ENCODE measurements around the gene KIF13A.
"Not testable (repeated sequence)": the region's sequence is repeated elsewhere in the genome, so short reads cannot be mapped to it uniquely, and the experiment has no call there.

Gene KIF13A

DNA sequence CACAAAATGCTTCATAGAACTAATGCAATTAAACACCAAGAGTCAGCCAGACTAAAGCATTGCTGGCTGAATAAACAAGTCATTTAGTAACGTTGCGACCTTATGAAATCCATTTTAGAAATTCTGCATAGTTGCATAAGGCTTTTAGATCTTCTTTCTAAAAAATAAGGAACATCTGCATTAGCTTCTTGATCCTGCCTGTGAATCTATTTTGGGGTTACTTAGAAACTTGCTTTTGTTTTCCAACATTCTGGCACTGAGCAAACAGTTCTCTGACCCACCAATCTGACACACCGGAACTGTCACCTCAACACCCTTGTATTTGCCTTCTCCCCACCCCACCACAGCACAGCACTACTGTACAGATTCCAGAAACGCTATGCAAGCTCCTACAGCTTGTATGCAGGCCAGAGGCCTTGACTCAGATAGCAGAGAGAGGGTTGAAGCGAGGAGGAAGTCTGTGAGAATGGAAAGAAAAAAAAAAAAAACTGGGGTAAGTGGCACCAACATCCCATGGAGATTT, 55.0 kb downstream of the KIF13A start:
- DNase-seq (ENCODE audit: low read depth in 2 of 2) = no peak

DNA sequence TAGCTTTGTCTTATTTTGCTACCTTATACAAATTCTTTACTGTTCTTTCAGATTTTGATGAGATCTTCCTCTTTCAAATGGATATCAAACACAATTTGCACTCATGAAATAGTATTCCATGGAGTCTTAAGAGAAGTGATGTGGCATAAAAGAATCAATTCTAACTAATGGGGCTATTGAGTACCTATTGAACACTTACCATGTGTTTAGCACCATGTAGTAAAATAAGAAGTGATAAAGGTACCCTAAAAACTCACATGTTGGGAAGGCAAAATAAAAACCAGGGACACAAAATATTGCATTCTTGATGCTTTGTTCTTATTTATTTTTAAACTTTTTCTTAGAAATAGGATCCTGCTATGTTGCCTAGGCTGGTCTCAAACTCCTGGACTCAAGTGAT, 56.2 kb downstream of the KIF13A start:
- DNase-seq (ENCODE audit: low read depth in 2 of 2) = no peak

GRCh38 chr6:17930321-17930993, 57.0 kb downstream of the KIF13A start:
- DNase-seq (ENCODE audit: low read depth in 2 of 2) = no peak

DNA sequence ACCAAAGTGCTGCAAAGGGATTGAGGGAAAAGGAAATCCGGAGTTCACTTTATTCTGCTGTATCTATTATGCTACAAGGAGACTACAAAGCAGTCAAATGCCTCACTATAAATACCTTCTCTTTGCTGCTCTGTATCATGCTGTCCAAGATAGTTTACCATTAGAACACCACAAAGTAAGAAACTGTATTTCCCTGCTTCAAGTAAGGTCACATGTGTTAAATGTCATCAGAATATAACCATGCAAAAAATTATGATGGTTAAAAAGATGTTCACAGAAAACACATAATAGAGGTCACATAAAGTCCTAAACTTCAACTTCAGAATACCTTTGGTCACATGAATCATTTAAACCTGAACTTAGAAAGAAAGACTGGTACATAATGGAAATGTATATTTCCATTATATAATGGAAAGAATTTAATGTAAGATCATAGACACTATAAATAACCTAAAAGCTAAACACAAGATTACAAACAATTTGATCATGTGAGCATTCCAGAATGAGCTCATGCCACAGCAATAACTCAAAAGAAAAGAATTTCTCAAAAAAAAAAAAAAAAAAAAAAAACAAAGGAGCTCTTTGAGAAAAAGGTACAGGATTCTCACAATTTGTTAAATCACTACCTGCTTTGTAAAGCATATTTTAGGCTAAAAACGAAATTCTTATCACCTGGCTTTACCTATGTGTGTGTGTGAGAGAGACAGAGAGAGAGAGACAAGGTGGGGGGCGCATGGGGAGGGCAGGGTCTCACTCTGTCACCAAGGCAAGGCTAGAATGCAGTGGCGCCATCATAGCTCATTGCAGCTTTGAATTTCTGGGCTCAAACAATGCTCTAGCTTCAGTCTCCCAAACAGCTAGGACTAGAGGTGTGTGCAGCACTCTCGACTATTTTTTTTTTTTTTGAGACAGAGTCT, 58.7 kb downstream of the KIF13A start:
- DNase-seq (ENCODE audit: low read depth in 2 of 2) = no peak

DNA sequence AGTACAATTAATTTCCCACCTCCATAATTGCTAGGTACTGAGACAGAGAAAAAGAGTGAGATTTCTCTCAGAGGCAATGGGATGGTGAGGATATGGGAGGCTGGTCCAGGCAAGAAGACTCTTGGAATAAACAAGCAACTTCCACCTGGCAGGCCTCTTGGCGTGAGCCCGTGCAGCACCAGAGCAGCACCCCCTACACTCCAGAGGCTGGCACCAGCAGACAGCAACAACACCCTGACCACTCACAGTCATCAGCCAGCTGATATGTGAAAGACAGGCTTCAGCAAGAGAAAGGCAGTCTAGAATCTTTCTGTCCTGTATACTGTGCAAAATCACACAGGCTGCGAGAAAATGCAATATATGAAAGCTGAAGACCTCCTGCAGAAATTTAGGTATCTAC, 59.7 kb downstream of the KIF13A start:
- DNase-seq (ENCODE audit: low read depth in 2 of 2) = no peak

GRCh38 chr6:17923401-17923863, 64.0 kb downstream of the KIF13A start:
- DNase-seq (ENCODE audit: low read depth in 2 of 2) = no peak

GRCh38 chr6:17921454-17921853, 66.0 kb downstream of the KIF13A start:
- no peak for DNase-seq (ENCODE audit: low read depth in 2 of 2)

GRCh38 chr6:17919496-17919895, 67.9 kb downstream of the KIF13A start:
- no peak for DNase-seq (ENCODE audit: low read depth in 2 of 2)

DNA sequence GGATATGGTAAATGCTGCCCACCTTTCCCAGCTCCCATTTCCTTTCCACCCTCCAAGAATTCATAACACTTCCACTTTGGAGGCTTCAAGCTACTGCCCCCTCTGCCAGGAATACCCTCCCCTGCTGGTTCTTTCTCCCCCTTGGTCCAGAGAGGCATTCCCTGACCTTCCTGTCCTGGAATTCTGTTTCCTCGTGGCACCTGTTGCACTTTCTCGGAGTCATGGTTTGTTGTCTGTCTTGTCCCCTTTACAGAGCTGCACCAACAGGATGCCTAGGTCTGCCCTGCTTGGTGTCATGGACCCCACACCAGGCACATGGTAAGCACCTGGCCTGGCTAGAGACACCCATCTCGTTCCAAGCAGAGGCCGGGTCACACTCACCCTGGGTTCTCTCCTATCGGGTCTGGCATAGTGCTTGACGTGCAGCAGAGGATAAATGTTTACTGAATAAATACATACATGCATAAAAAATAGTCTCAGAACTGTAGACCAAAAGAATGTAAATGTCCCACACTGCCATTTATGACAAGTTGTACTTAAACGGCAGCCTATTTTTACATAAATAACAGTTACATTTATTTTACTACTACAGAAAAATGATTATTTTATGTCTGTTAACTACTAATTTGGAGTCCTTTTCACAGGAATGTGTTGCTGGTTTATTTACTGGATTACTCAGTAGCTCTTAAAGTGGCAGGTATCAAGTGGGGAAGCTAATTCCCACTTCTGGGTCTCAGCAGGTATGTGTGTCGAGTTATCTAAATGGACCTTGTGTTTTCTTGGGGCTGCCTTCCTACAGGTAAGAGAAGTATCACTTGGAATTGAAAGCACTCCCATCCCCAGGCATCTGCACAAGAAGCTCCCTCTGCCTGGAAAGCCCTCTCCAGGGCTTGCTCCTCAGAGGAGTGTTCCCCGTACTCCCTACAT, 69.3 kb downstream of the KIF13A start:
- DNase-seq (ENCODE audit: low read depth in 2 of 2) = no peak

DNA sequence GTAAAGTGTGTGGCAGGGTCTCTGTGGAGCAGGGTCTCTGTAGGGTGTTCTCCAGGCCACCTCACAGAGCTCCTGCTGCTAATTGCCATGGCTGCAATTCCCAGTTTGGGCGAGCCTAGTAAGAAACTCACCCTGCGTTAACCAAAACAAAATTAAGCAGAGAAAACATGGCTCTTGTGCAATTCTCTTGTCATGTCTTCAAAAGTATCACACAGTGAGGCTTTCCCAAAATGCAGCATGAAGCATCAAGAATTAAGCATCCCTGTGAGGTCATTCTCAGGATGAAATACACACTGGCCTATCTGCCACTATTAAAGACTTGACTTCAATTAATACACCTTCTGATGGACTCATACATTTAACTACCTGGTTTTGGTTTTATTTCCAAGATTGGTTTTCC, 72.8 kb downstream of the KIF13A start:
- no peak for DNase-seq (ENCODE audit: low read depth in 2 of 2)

DNA sequence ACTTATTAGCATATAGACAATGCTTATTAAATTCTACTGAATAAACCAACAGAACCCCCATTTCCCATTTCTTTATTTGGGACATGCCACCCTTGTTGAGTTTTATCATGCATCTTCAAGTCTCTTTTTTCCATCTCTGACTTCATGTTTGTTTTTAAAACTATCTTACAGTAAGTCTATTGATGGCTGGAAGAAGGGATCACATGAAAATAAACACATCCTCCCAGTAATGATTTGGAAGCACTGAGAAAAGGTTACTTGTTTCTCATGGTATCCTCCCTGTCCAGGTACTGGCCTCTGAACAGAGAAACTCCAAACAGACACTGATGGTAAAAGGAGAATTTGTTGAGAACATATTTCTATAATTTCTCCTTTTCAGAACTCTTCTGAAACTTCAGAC, 74.9 kb downstream of the KIF13A start:
- DNase-seq (ENCODE audit: low read depth in 2 of 2) = no peak

- DNase-seq (ENCODE audit: low read depth in 2 of 2) = not testable (repeated sequence)
Observed at GRCh38 chr6:17911656-17912055, 75.8 kb downstream of the KIF13A start.

DNA sequence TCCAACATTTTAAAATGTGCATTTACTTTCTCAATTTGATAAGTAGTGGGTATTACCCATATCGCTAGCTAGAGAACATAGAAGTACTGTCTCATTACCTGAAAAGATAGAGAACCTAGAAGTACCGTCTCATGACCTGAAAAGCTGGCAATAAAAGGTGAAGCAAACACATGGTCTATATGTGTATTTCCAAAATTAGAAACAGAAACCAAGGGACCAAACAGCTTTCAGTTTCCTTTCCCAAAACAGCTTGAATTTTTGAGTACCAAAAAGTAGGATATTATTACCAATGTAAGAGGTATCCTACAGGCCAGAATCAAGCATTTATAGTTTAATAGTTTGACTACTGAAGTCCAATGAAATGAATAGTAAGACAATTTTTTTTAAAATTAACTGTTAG, 77.2 kb downstream of the KIF13A start:
- no peak for DNase-seq (ENCODE audit: low read depth in 2 of 2)

GRCh38 chr6:17908831-17909230, 78.6 kb downstream of the KIF13A start:
- DNase-seq (ENCODE audit: low read depth in 2 of 2) = no peak

DNA sequence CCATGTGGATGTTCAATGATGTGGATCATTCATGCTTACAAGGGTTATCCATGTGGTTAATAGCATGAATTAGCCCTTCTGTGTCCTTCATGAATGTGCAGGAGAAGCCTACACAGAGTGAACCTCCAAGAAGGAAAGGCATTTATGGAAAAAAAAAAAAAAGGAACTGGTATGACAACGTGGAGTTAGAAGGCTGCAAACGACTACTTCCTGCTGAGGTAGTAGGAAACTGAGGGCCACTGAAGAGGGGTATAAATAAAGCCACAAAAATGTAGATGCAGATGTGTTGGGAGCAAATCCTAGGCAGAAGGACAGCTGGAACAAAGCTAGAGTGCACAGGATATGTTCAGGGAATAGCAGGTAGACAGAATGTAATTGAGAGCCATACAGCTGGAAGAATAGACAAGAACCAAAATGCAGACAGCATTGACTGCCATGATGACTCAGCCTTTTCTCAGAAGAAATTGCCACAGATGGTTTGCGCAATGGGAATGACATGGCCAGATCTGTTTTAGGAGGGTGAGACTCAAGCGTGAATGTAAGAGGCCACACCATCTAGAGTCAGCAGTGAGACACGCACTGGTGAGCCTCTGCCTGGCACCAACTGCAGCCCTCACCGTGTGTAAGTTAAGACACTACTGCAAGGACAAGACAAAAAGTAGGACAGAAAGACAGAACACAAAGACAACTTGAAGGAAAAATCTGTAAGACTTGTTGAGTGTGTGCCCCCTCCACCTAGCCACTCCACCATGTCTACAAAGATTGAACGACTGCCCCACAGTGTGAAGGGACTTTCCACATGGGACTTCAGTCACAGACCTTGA, 79.8 kb downstream of the KIF13A start:
- DNase-seq (ENCODE audit: low read depth in 2 of 2) = no peak

DNA sequence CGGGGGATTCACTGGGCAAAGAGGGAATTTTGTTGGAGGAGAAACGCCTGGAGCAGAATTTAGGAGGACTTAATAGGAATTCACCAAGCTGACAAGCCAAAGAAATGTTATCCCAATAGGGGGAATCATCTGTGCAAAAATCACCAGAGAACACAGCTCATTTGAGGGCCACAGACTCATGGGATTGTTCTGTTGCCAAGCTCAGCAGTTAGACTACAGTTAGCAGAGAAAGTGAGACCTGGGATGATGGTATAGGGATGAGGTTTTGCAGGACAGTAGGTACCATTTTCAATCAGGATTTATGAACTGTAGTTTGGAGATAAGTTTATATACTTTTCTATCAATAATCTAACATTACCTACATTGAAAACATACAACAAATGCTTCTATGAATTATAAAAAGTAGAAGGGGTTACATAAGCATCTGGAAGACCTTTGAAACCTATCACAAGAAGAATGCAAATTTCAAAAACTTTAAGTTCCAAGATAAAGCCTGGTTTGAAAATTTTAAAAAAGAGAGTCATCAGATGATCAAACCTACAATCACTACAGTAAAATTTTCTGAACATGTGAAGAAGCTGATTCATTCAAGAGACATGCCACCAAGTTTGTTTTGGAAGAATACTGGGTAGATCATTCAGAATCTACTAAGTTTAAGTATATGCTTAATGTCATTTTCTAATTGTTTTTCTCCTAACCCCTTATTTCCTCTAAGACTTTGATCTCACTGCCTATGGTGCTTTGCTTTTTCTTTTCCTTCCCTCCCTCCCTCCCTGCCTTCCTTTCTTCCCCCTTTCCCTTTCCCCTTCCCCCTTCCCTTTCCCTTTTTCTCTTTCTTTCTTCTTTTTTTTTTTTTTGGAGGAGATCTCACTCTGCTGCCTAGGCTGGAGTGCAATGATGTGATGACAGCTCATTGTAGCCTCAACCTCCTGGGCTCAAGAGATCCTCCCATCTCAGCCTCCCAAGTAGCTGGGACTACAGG, 81.5 kb downstream of the KIF13A start:
- DNase-seq (ENCODE audit: low read depth in 2 of 2) = no peak

- no peak for DNase-seq (ENCODE audit: low read depth in 2 of 2)
Observed at GRCh38 chr6:17904491-17905120, 82.8 kb downstream of the KIF13A start.

DNA sequence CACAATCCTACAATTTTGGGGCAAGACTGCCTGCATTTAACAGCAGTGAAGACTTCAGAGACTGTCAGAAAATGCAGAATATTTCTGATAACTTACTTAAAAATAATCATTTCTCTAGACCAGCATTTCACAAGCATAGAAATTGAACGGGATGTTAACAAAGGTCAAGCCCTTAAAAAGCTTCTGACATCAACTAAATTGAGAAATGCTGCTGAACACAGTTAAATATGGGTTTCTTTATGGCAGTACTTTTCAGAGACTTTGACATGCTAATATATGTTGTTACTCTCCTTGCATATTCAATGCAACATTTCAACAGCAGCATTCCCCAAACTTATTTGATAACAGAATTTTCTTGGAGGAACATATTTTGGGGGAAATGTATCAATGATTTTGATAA, 84.5 kb downstream of the KIF13A start:
- DNase-seq (ENCODE audit: low read depth in 2 of 2) = no peak

GRCh38 chr6:17901493-17901892, 85.9 kb downstream of the KIF13A start:
- DNase-seq (ENCODE audit: low read depth in 2 of 2) = no peak
